HepG2 (cell line): Measurements from ENCODE around the gene TSPAN32. TPM values are rescaled to one million over a fixed set of nuclear protein-coding genes. Genes with fewer than 3 reads are reported as not detected.

Experiments
- ATAC-seq: fragments of 200-7000 bp; cut with Tn5 transposase; 3 replicates; pipeline ENCODE4 v1.9.1; 2020; ENCODE audit warnings: mild to moderate bottlenecking, moderate library complexity
- BruUV-seq: library from RNA; stranded (reverse); fragments of 400-500 nt; replicated peaks from 2 replicates; lab custom pipeline; 2021; lab: Mats Ljungman, UMichigan
- CTCF ChIA-PET: fragments of 300-600 bp; formaldehyde crosslinking; extraction: SDS; loops from one replicate; lab custom pipeline; 2021; ENCODE audit warnings: low total read pairs, inconsistent platforms, low intra/inter-chr PET ratio; lab: Yijun Ruan, JAX
- POLR2A ChIA-PET: fragments of 350-600 bp; sonication (Branson Sonifier 250); formaldehyde crosslinking; loops from one replicate; lab custom pipeline; 2020; ENCODE audit warnings: antibody characterized with exemption, inconsistent platforms; lab: Yijun Ruan, JAX
- DNase-seq: peaks from one replicate; pipeline ENCODE4 v3.0.0-alpha.2; 2015; ENCODE audit warnings: low spot score
- FAIRE-seq: peaks from 3 replicates; lab custom pipeline; 2011; peaks lifted over from hg19 to GRCh38; lab: Jason Lieb, UNC
- H2AFZ ChIP-seq: one replicate; pipeline ENCODE4 v1.6.1; 2011; ENCODE audit warnings: low read length, inconsistent platforms
- H3K27ac ChIP-seq: fragments of 300-600 bp; 3 replicates; pipeline ENCODE4 v1.8.0; 2011; ENCODE audit warnings: mixed run types, mild to moderate bottlenecking, mixed read lengths, low read length, inconsistent platforms; ENCODE audit not compliant: insufficient read depth; ENCODE audit errors: extremely low read length
- H3K27me3 ChIP-seq, 2 experiments: fragments of 200-600 bp in 1 of 2; 2 replicates in 1 of 2; 3 replicates in 1 of 2; pipeline versions ENCODE4 v1.6.0 to v1.8.0; 2011; ENCODE audit warnings: low read length in 2 of 2, mild to moderate bottlenecking in 2 of 2, moderate library complexity in 2 of 2, inconsistent platforms in 1 of 2; ENCODE audit not compliant: insufficient read depth in 2 of 2, control insufficient read depth in 1 of 2
- H3K36me3 ChIP-seq, 2 experiments: fragments of 200-600 bp in 1 of 2; replicated peaks in 1 of 2; 2 replicates in 1 of 2; 3 replicates in 1 of 2; pipeline versions ENCODE4 v1.5.1 to v1.8.0; 2011; ENCODE audit warnings: low read length in 2 of 2, inconsistent platforms in 1 of 2; ENCODE audit not compliant: insufficient read depth in 2 of 2, control insufficient read depth in 1 of 2
- H3K4me1 ChIP-seq: 2 replicates; pipeline ENCODE4 v1.5.1; 2012; ENCODE audit warnings: low read length, inconsistent platforms; ENCODE audit not compliant: insufficient read depth
- H3K4me2 ChIP-seq: 2 replicates; pipeline ENCODE4 v1.6.0; 2011; ENCODE audit warnings: low read depth, low read length, inconsistent platforms
- H3K4me3 ChIP-seq, 3 experiments: fragments of 200-600 bp in 1 of 3; sonication (generic), shearing (Covaris generic) in 1 of 3; replicated peaks in 1 of 3; 2 replicates each; pipeline ENCODE4 v1.5.1; 2011 to 2016; ENCODE audit warnings: low read length in 3 of 3, inconsistent platforms in 2 of 3, low read depth in 2 of 3, mild to moderate bottlenecking in 2 of 3, control low read depth in 1 of 3, mixed read lengths in 1 of 3; ENCODE audit not compliant: insufficient read depth in 1 of 3
- H3K79me2 ChIP-seq: one replicate; pipeline ENCODE4 v1.6.1; 2011; ENCODE audit warnings: low read length, inconsistent platforms; ENCODE audit not compliant: insufficient read depth
- H3K9ac ChIP-seq: 2 replicates; pipeline ENCODE4 v1.6.0; 2011; ENCODE audit warnings: mild to moderate bottlenecking, low read depth, low read length, inconsistent platforms; ENCODE audit not compliant: insufficient read depth
- H3K9me3 ChIP-seq: 2 replicates; pipeline ENCODE4 v1.5.1; 2012; ENCODE audit warnings: mild to moderate bottlenecking, low read length
- H4K20me1 ChIP-seq: 2 replicates; pipeline ENCODE4 v1.6.0; 2011; ENCODE audit warnings: inconsistent platforms, mild to moderate bottlenecking, low read length, moderate library complexity; ENCODE audit not compliant: insufficient read depth
- ASH2L ChIP-seq: fragments of 300-600, 200-600 bp; sonication (generic); IDR thresholded peaks from 2 replicates; pipeline ENCODE4 v1.7.0; 2017; ENCODE audit warnings: low read depth, mild to moderate bottlenecking, moderate library complexity, mixed read lengths, low read length; ENCODE audit not compliant: insufficient read length
- CENPBD1 ChIP-seq: sonication (generic); formaldehyde crosslinking; IDR thresholded peaks from 2 replicates; pipeline ENCODE4 v1.8.0; 2022; ENCODE audit warnings: missing genetic modification reagents, low read depth, mild to moderate bottlenecking, borderline replicate concordance
- GATAD1 ChIP-seq: IDR thresholded peaks from 2 replicates; pipeline ENCODE4 v1.6.1; 2016; ENCODE audit warnings: missing genetic modification reagents, missing compliant biosample characterization
- KDM1A ChIP-seq: IDR thresholded peaks from 2 replicates; pipeline ENCODE4 v1.6.1; 2016; ENCODE audit warnings: missing compliant biosample characterization
- NAIF1 ChIP-seq: sonication (generic); formaldehyde crosslinking; IDR thresholded peaks from 2 replicates; pipeline ENCODE4 v1.5.0; 2020; ENCODE audit warnings: mild to moderate bottlenecking, missing genetic modification reagents, borderline replicate concordance
- SIN3A ChIP-seq: IDR thresholded peaks from 2 replicates; pipeline ENCODE4 v1.6.1; 2011; ENCODE audit warnings: low read depth, mild to moderate bottlenecking, control low read depth, low read length, borderline replicate concordance
- ZBTB40 ChIP-seq, 2 experiments: fragments of 450-650 bp in 1 of 2; sonication (generic) in 1 of 2; formaldehyde crosslinking in 1 of 2; IDR thresholded peaks; 2 replicates each; pipeline versions ENCODE4 v1.6.1 to v1.8.0; 2016 to 2022; ENCODE audit warnings: antibody characterized with exemption in 1 of 2, mild to moderate bottlenecking in 1 of 2, missing genetic modification reagents in 1 of 2
- ZNF205 ChIP-seq: IDR thresholded peaks from 2 replicates; pipeline ENCODE4 v1.6.1; 2018; ENCODE audit warnings: missing biosample characterization, missing genetic modification reagents
- ZNF335 ChIP-seq: sonication (generic); formaldehyde crosslinking; IDR thresholded peaks from 2 replicates; pipeline ENCODE4 v1.4.0; 2020; ENCODE audit warnings: missing genetic modification reagents
- WGBS: methylation state at CpG from one replicate; pipeline ENCODE4 v1.1.6; 2017; ENCODE audit warnings: low lambda C conversion rate; 5-methylcytosine and 5-hydroxymethylcytosine counted together
- in situ Hi-C: cut with HindIII; loops from 2 replicates; pipeline ENCODE4 v1.10.0; 2017; ENCODE audit warnings: low pct_unique_long_range_greater_than_20kb; ENCODE audit not compliant: extremely low pct_ligation_motif_present
- intact Hi-C: fragments of 100-400 bp; cut with micrococcal nuclease; formaldehyde crosslinking; loops from one replicate; pipeline ENCODE4 v1.10.0; 2022; ENCODE audit not compliant: unreplicated experiment
- polyA plus RNA-seq, 8 experiments: library from polyadenylated mRNA; depleted of rRNA in 3 of 8; stranded (reverse) in 7 of 8; unstranded in 1 of 8; fragments of >200 nt; fragmentation: Illumina TruSeq in 4 of 8; extraction: Trizol in 4 of 8; gene quantifications; 2 replicates each; pipeline versions ENCODE4 v1.2.1 to v1.2.3, GENCODE V29; 2011 to 2016; ENCODE audit warnings: low read depth in 4 of 8, missing spikeins in 1 of 8, mixed read lengths in 1 of 8; ENCODE audit not compliant: insufficient read depth in 1 of 8
- total RNA-seq, 5 experiments: library from RNA; depleted of rRNA; stranded (reverse); fragments of >200 nt; fragmentation: Illumina TruSeq; extraction: Trizol; gene quantifications; 2 replicates each; pipeline ENCODE4 v1.2.3, GENCODE V29; 2016; ENCODE audit warnings: low read depth in 1 of 5
- TF ChIP-seq, protein P1 (sequence below): fragments of 450-650 bp; IDR thresholded peaks from 2 replicates; pipeline ENCODE4 v1.6.1; 2017; ENCODE audit warnings: mild to moderate bottlenecking
- TF ChIP-seq, protein P2 (sequence below): sonication (generic); formaldehyde crosslinking; IDR thresholded peaks from 2 replicates; pipeline ENCODE4 v1.8.1; 2022; ENCODE audit warnings: mild to moderate bottlenecking, missing genetic modification reagents

TSPAN32 gene
- total and polyA plus RNA-seq, 2 of the 13 experiments (the other 11 are each of a cell fraction or from before 2014, with no cell fraction given), result 0.09 to 0.70 TPM

DNA sequence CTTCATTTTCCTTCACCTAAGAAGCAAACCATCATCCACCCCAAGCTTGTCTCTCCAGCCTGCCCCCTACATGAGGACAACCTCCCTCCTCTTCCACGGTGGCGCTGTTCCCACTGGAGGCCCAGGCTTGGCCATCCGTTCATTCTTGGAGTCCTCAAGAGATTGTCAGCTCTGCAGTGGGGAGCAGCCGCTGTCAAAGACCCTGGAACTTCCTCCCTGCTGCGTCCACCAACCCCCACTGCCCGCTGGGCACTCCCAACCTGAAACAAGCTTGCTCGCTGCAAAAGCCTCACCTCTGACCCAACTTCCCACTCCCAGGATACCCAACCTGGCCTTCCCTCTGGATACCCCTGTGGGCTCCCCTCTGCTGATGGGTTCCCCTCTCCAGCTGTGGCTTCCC lies 64.9 kb downstream of the TSPAN32 start:
- POLR2A ChIA-PET, result no interaction called here
- TF ChIP-seq ZNF335 (CRISPR knock-in tag), result no peak
- TF ChIP-seq ZNF205, result no peak
- TF ChIP-seq CENPBD1, result no peak
- TF ChIP-seq NAIF1 (CRISPR knock-in tag), result no peak
- TF ChIP-seq KDM1A (CRISPR knock-in tag), result no peak
- TF ChIP-seq, protein P1, sequence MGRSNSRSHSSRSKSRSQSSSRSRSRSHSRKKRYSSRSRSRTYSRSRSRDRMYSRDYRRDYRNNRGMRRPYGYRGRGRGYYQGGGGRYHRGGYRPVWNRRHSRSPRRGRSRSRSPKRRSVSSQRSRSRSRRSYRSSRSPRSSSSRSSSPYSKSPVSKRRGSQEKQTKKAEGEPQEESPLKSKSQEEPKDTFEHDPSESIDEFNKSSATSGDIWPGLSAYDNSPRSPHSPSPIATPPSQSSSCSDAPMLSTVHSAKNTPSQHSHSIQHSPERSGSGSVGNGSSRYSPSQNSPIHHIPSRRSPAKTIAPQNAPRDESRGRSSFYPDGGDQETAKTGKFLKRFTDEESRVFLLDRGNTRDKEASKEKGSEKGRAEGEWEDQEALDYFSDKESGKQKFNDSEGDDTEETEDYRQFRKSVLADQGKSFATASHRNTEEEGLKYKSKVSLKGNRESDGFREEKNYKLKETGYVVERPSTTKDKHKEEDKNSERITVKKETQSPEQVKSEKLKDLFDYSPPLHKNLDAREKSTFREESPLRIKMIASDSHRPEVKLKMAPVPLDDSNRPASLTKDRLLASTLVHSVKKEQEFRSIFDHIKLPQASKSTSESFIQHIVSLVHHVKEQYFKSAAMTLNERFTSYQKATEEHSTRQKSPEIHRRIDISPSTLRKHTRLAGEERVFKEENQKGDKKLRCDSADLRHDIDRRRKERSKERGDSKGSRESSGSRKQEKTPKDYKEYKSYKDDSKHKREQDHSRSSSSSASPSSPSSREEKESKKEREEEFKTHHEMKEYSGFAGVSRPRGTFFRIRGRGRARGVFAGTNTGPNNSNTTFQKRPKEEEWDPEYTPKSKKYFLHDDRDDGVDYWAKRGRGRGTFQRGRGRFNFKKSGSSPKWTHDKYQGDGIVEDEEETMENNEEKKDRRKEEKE, result no peak
- TF ChIP-seq, protein P2, sequence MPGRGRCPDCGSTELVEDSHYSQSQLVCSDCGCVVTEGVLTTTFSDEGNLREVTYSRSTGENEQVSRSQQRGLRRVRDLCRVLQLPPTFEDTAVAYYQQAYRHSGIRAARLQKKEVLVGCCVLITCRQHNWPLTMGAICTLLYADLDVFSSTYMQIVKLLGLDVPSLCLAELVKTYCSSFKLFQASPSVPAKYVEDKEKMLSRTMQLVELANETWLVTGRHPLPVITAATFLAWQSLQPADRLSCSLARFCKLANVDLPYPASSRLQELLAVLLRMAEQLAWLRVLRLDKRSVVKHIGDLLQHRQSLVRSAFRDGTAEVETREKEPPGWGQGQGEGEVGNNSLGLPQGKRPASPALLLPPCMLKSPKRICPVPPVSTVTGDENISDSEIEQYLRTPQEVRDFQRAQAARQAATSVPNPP (CRISPR knock-in tag), result no peak
- TF ChIP-seq ASH2L, result no peak
- TF ChIP-seq ZBTB40 (IDR thresholded peaks at IDR 0.05), result no peak
- TF ChIP-seq ZBTB40 (CRISPR knock-in tag; IDR thresholded peaks at IDR 0.05), result no peak
- no peak for TF ChIP-seq SIN3A
- TF ChIP-seq GATAD1 (CRISPR knock-in tag), result no peak

More for the DNA sequence above, 64.9 kb downstream of the TSPAN32 start:
- 17% methylated on average over 7 of the region's 7 CpGs for WGBS
- no peak for DNase-seq
- Histone ChIP-seq H3K27ac (no peak overlapping the region), H3K36me3 (no peaks in the 10 kb centered on the region), H3K27me3 (peaks cover 12 to 65% of the 10 kb centered on the region in 2 experiments; a peak in 4 of 5 replicates), H3K4me3 (no peak overlapping the region), H4K20me1 (no peaks in the 10 kb centered on the region), H3K9me3 (no peaks in the 10 kb centered on the region), H3K4me1 (no peaks in the 10 kb centered on the region), H3K79me2 (no peaks in the 10 kb centered on the region), H3K4me2 (no peak overlapping the region), H3K9ac (no peak overlapping the region), H2AFZ (no peak overlapping the region)
- in situ Hi-C loops, result no loop called here
- FAIRE-seq, result no peak
- no TSS peak for BruUV-seq
- intact Hi-C loops, result no loop called here
- no peak for ATAC-seq
- CTCF ChIA-PET, result no interaction called here
